ENCODE measurements around the gene MED13. TPM values are rescaled to one million over a fixed set of nuclear protein-coding genes. Genes with fewer than 3 reads are reported as not detected.
A peak's percentile ranks its signal among the peaks of the same experiment; 100 is the strongest.

MED13 gene
- total RNA-seq, 4 donors from 2014 or later = 54.2 to 83.6 (median 61.8) TPM

GRCh38 chr17:62093188-62094155, 28.4 kb upstream of the MED13 start:
- intact Hi-C loops (cut with DNase I; ENCODE audit: low total_unique reads) = no loop called here
- WGBS, 2 donors = 62 to 74% methylated on average over 7 of the region's 7 CpGs
- DNase-seq (ENCODE audit: low spot score in 2 of 2) = peak in 1 of 2 donors; percentile 15
- H3K4me3 ChIP-seq (ENCODE audit: low read depth, poor library complexity, severe bottlenecking) = no peak overlapping the region
- TF ChIP-seq POLR2A (IDR thresholded peaks at IDR 0.05) (no peak), CTCF (IDR thresholded peaks at IDR 0.05) (no peak)

- no peak overlapping the region for H3K4me3 ChIP-seq (ENCODE audit: low read depth, poor library complexity, severe bottlenecking)
- intact Hi-C loops (cut with DNase I; ENCODE audit: low total_unique reads) = no loop called here
- DNase-seq (ENCODE audit: low spot score in 2 of 2) = no peak
- 80 to 81% methylated on average over 2 of the region's 2 CpGs for WGBS, 2 donors
- TF ChIP-seq CTCF (IDR thresholded peaks at IDR 0.05) (no peak), POLR2A (IDR thresholded peaks at IDR 0.05) (no peak)
Observed at GRCh38 chr17:62092784-62093183, 27.7 kb upstream of the MED13 start.

GRCh38 chr17:62091804-62092203, 26.7 kb upstream of the MED13 start:
- no peak for DNase-seq (ENCODE audit: low spot score in 2 of 2)
- H3K4me3 ChIP-seq (ENCODE audit: low read depth, poor library complexity, severe bottlenecking) = no peak overlapping the region
- intact Hi-C loops (cut with DNase I; ENCODE audit: low total_unique reads) = no loop called here
- WGBS, 2 donors = 85 to 88% methylated on average over 1 of the region's 1 CpG
- TF ChIP-seq CTCF (IDR thresholded peaks at IDR 0.05) = no peak
- TF ChIP-seq POLR2A (IDR thresholded peaks at IDR 0.05) = no peak

GRCh38 chr17:62090868-62091267, 25.8 kb upstream of the MED13 start:
- no peak for TF ChIP-seq CTCF (IDR thresholded peaks at IDR 0.05)
- no peak for TF ChIP-seq POLR2A (IDR thresholded peaks at IDR 0.05)
- intact Hi-C loops (cut with DNase I; ENCODE audit: low total_unique reads) = no loop called here
- 87 to 90% methylated on average over 9 of the region's 9 CpGs for WGBS, 2 donors
- no peak for DNase-seq (ENCODE audit: low spot score in 2 of 2)
- no peak overlapping the region for H3K4me3 ChIP-seq (ENCODE audit: low read depth, poor library complexity, severe bottlenecking)

GRCh38 chr17:62090021-62090824, 25.1 kb upstream of the MED13 start:
- 88 to 94% methylated on average over 7 of the region's 7 CpGs for WGBS, 2 donors
- DNase-seq (ENCODE audit: low spot score in 2 of 2) = no peak
- intact Hi-C loops (cut with DNase I; ENCODE audit: low total_unique reads) = no loop called here
- TF ChIP-seq CTCF (IDR thresholded peaks at IDR 0.05) = no peak
- no peak for TF ChIP-seq POLR2A (IDR thresholded peaks at IDR 0.05)
- H3K4me3 ChIP-seq (ENCODE audit: low read depth, poor library complexity, severe bottlenecking) = no peak overlapping the region
